HEK293 (cell line): ENCODE data around the gene LRP10.

Experiments used
- CTCF ChIA-PET: fragments of 350-600 bp; formaldehyde crosslinking; extraction: SDS; loops from one replicate; lab custom pipeline; 2021; ENCODE audit warnings: antibody characterized with exemption; lab: Yijun Ruan, JAX
- POLR2A ChIA-PET: fragments of 300-600 bp; formaldehyde crosslinking; extraction: SDS; loops from one replicate; lab custom pipeline; 2020; ENCODE audit warnings: antibody characterized with exemption, inconsistent platforms; lab: Yijun Ruan, JAX
- H3K27ac ChIP-seq: fragments of 200-500 bp; sonication (Bioruptor generic); 2 replicates; pipeline ENCODE4 v1.5.1; 2014; ENCODE audit warnings: low read depth, low read length, control low read depth, inconsistent platforms; ENCODE audit errors: extremely low read depth
- H3K36me3 ChIP-seq, 2 experiments: fragments of 200-500 bp in 1 of 2; sonication (Bioruptor generic) in 1 of 2; 1 replicate in 1 of 2; 2 replicates in 1 of 2; pipeline ENCODE4 v1.5.1; 2014 to 2017; ENCODE audit warnings: inconsistent platforms in 2 of 2, low read length in 2 of 2; ENCODE audit not compliant: control insufficient read depth in 2 of 2, insufficient read depth in 1 of 2
- H3K4me1 ChIP-seq: fragments of 200-500 bp; sonication (Bioruptor generic); 2 replicates; pipeline ENCODE4 v1.5.1; 2014; ENCODE audit warnings: mild to moderate bottlenecking, low read length, inconsistent platforms; ENCODE audit not compliant: control insufficient read depth, insufficient read depth
- H3K4me3 ChIP-seq: 2 replicates; pipeline ENCODE4 v1.5.1; 2011; ENCODE audit warnings: low read depth, mild to moderate bottlenecking, control low read depth, low read length, moderate library complexity
- H3K9me3 ChIP-seq: fragments of 200-500 bp; sonication (Bioruptor generic); 2 replicates; pipeline ENCODE4 v1.5.1; 2014; ENCODE audit warnings: low read depth, low read length, inconsistent platforms; ENCODE audit not compliant: control insufficient read depth, insufficient read depth
- CTCF ChIP-seq: fragments of 450-650 bp; formaldehyde crosslinking; IDR thresholded peaks from 2 replicates; pipeline ENCODE4 v1.5.1; 2016; ENCODE audit warnings: missing biosample characterization, missing genetic modification characterization
- GLI4 ChIP-seq: fragments of 450-650 bp; formaldehyde crosslinking; IDR thresholded peaks from 2 replicates; pipeline ENCODE4 v1.5.1; 2016; ENCODE audit warnings: missing biosample characterization, missing genetic modification characterization
- KLF7 ChIP-seq: fragments of 450-650 bp; formaldehyde crosslinking; IDR thresholded peaks from 2 replicates; pipeline ENCODE4 v1.5.1; 2016; ENCODE audit warnings: missing biosample characterization, missing genetic modification characterization, borderline replicate concordance
- MYNN ChIP-seq: fragments of 450-650 bp; formaldehyde crosslinking; IDR thresholded peaks from 2 replicates; pipeline ENCODE4 v1.5.1; 2016; ENCODE audit warnings: missing biosample characterization, missing genetic modification characterization, borderline replicate concordance
- OSR2 ChIP-seq: fragments of 450-650 bp; formaldehyde crosslinking; IDR thresholded peaks from 2 replicates; pipeline ENCODE4 v1.5.1; 2016; ENCODE audit warnings: missing biosample characterization, missing genetic modification characterization
- WT1 ChIP-seq: fragments of 450-650 bp; formaldehyde crosslinking; IDR thresholded peaks from 2 replicates; pipeline ENCODE4 v1.5.1; 2016; ENCODE audit warnings: missing biosample characterization, missing genetic modification characterization
- YY1 ChIP-seq: fragments of 450-650 bp; formaldehyde crosslinking; IDR thresholded peaks from 2 replicates; pipeline ENCODE4 v1.5.1; 2018; ENCODE audit warnings: missing biosample characterization, missing genetic modification characterization
- ZBTB20 ChIP-seq: fragments of 450-650 bp; formaldehyde crosslinking; IDR thresholded peaks from 2 replicates; pipeline ENCODE4 v1.5.1; 2016; ENCODE audit warnings: missing biosample characterization, missing genetic modification characterization
- ZFP69B ChIP-seq: fragments of 450-650 bp; formaldehyde crosslinking; IDR thresholded peaks from 2 replicates; pipeline ENCODE4 v1.5.1; 2016; ENCODE audit warnings: missing biosample characterization, missing genetic modification characterization
- ZNF223 ChIP-seq: fragments of 450-650 bp; formaldehyde crosslinking; IDR thresholded peaks from 2 replicates; pipeline ENCODE4 v1.5.1; 2016; ENCODE audit warnings: missing biosample characterization, missing genetic modification characterization
- ZNF274 ChIP-seq, 2 experiments: fragments of 200-500 bp in 1 of 2; fragments of 450-650 bp in 1 of 2; sonication (Bioruptor generic) in 1 of 2; formaldehyde crosslinking in 1 of 2; IDR thresholded peaks; 2 replicates each; pipeline versions ENCODE4 v1.5.1 to v1.6.1; 2014 to 2016; ENCODE audit warnings: borderline replicate concordance in 1 of 2, inconsistent platforms in 1 of 2, low read length in 1 of 2, missing biosample characterization in 1 of 2, missing genetic modification characterization in 1 of 2
- ZNF292 ChIP-seq: fragments of 450-650 bp; formaldehyde crosslinking; IDR thresholded peaks from 2 replicates; pipeline ENCODE4 v1.5.1; 2016; ENCODE audit warnings: low read depth, missing biosample characterization, missing genetic modification characterization, borderline replicate concordance
- ZNF341 ChIP-seq: fragments of 450-650 bp; formaldehyde crosslinking; IDR thresholded peaks from 2 replicates; pipeline ENCODE4; 2016; ENCODE audit warnings: low read depth, missing biosample characterization, missing genetic modification characterization
- ZNF350 ChIP-seq: fragments of 450-650 bp; formaldehyde crosslinking; IDR thresholded peaks from 2 replicates; pipeline ENCODE4 v1.5.0; 2017; ENCODE audit warnings: missing biosample characterization, mild to moderate bottlenecking, missing genetic modification characterization
- ZNF433 ChIP-seq: fragments of 450-650 bp; formaldehyde crosslinking; IDR thresholded peaks from 2 replicates; pipeline ENCODE4 v1.5.1; 2016; ENCODE audit warnings: missing biosample characterization, missing genetic modification characterization, low read depth
- ZNF629 ChIP-seq: fragments of 450-650 bp; formaldehyde crosslinking; IDR thresholded peaks from 2 replicates; pipeline ENCODE4 v1.5.1; 2017; ENCODE audit warnings: missing biosample characterization, missing genetic modification characterization
- ZNF670 ChIP-seq: fragments of 450-650 bp; formaldehyde crosslinking; IDR thresholded peaks from 2 replicates; pipeline ENCODE4 v1.5.1; 2016; ENCODE audit warnings: missing biosample characterization, missing genetic modification characterization, low read depth
- ZNF692 ChIP-seq: fragments of 450-650 bp; formaldehyde crosslinking; IDR thresholded peaks from 2 replicates; pipeline ENCODE4 v1.5.1; 2016; ENCODE audit warnings: missing biosample characterization, missing genetic modification characterization
- ZNF707 ChIP-seq: fragments of 450-650 bp; formaldehyde crosslinking; IDR thresholded peaks from 2 replicates; pipeline ENCODE4 v1.5.1; 2016; ENCODE audit warnings: missing biosample characterization, missing genetic modification characterization
- ZNF768 ChIP-seq: fragments of 450-650 bp; formaldehyde crosslinking; IDR thresholded peaks from 2 replicates; pipeline ENCODE4 v1.5.1; 2018; ENCODE audit warnings: missing biosample characterization, mild to moderate bottlenecking, missing genetic modification characterization
- ZXDB ChIP-seq: fragments of 450-650 bp; formaldehyde crosslinking; IDR thresholded peaks from 2 replicates; pipeline ENCODE4 v1.5.1; 2016; ENCODE audit warnings: missing biosample characterization, missing genetic modification characterization

Gene LRP10

GRCh38 chr14:22875748-22876319, 4.3 kb downstream of the LRP10 start:
- Histone ChIP-seq H3K36me3 (peaks cover 0 to 57% of the 10 kb centered on the region in 2 experiments; a peak in 2 of 3 replicates), H3K27ac (no peak overlapping the region), H3K9me3 (no peaks in the 10 kb centered on the region), H3K4me3 (no peak overlapping the region), H3K4me1 (peaks cover 4% of the 10 kb centered on the region; the same call in 1 of the 2 replicates)
- ChIA-PET POLR2A (no interaction called here), CTCF (no interaction called here)
- no peak for TF ChIP-seq ZNF768
- no peak for TF ChIP-seq OSR2 (tag by site-specific recombination)
- TF ChIP-seq ZNF292 (tag by site-specific recombination) = no peak
- TF ChIP-seq ZNF629 (tag by site-specific recombination) = no peak
- TF ChIP-seq ZFP69B (tag by site-specific recombination) = no peak
- no peak for TF ChIP-seq KLF7 (tag by site-specific recombination)
- no peak for TF ChIP-seq ZNF433 (tag by site-specific recombination)
- no peak for TF ChIP-seq YY1
- TF ChIP-seq WT1 (tag by site-specific recombination) = no peak
- TF ChIP-seq ZNF274 (IDR thresholded peaks at IDR 0.05; ENCODE audit: low read length) = no peak
- TF ChIP-seq ZNF274 (tag by site-specific recombination; IDR thresholded peaks at IDR 0.05; ENCODE audit: borderline replicate concordance) = no peak
- no peak for TF ChIP-seq ZNF341 (tag by site-specific recombination)
- no peak for TF ChIP-seq ZNF670 (tag by site-specific recombination)
- TF ChIP-seq ZNF692 = no peak
- TF ChIP-seq ZBTB20 (tag by site-specific recombination) = no peak
- no peak for TF ChIP-seq ZNF223
- TF ChIP-seq ZNF707 (tag by site-specific recombination) = no peak
- TF ChIP-seq ZNF350 (tag by site-specific recombination) = no peak

- no peak for TF ChIP-seq GLI4
- TF ChIP-seq CTCF = no peak
- no peak for TF ChIP-seq ZXDB
- no peak for TF ChIP-seq MYNN
- H3K36me3 ChIP-seq = peaks cover 0 to 57% of the 10 kb centered on the region in 2 experiments; a peak in 2 of 3 replicates
- CTCF ChIA-PET = no interaction called here
- no peak overlapping the region for H3K27ac ChIP-seq
- H3K9me3 ChIP-seq = no peaks in the 10 kb centered on the region
- H3K4me3 ChIP-seq = no peak overlapping the region
- POLR2A ChIA-PET = no interaction called here
- peaks cover 3% of the 10 kb centered on the region; the same call in 1 of the 2 replicates for H3K4me1 ChIP-seq
These were observed 5.5 kb downstream of the LRP10 start for GRCh38 chr14:22877000-22877501.
